Stimulated activated CD4-positive, alpha-beta T cell treated with anti-CD3 and anti-CD28 coated beads, Interleukin-1b, Interleukin-23, amount 100 ng/mL, for 4 hours (primary cell): ENCODE data around the gene RELCH.

Experiments
- DNase-seq, 2 donors: peaks; one replicate each; pipeline ENCODE4 v3.0.0-alpha.2; 2020; ENCODE audit warnings: low read depth in 2 of 2

The RELCH gene

DNA sequence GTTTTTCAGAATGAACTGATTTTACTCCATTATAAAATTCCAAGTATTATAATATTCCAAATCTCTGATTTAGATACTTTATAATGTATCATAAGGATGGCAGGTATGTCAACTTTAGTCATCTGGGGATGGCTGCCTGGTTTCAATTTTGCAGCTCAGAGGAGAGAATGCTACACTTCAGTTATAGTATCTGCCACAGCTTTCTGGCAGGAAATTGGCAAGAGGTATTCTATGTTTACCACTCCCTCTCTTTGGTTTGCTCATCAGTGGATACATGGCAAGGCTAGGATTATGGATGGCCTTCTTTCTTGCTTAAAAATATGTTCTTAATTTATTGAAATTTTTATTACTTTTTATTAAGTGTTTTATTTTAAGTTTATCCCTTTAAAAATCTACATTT is 71.0 kb downstream of the RELCH start:
- no peak for DNase-seq

DNA sequence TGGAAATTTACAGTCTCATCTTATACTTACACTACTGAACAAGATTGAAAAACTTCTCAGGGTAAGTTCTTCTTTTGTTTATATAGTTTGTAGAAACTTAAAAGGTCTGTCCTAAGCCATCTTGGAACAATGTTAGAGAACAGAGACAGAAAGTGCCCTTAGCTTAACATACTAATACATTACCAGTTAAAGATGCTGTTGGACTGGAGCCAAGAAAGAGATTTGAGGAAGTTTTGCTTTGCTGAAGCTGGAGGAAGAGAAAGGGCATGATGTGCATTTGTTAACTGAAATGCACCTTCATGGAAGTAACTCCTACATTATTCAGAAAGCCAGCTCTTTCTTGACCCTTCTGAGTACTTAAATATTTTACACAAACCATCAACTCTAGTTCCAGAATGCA is 71.6 kb downstream of the RELCH start:
- no peak for DNase-seq

DNA sequence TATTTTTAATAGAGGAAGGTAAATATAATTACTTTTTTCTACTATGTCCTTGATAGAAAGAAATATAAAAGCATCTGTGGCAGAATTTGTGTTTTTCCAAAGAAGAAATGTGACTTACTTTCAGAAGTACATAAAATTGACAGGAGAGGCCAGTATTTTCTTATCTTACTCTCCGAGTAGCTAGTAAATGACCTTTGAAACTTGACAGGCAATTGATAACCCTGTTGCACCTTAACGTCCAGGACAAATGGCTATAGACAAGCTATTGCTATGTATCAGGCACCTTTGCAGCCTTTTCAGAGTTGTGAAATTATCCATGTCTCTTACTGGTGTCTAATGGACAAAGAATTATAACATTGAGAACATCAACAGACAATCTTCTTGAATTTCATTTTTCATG is 75.0 kb downstream of the RELCH start:
- no peak for DNase-seq

DNA sequence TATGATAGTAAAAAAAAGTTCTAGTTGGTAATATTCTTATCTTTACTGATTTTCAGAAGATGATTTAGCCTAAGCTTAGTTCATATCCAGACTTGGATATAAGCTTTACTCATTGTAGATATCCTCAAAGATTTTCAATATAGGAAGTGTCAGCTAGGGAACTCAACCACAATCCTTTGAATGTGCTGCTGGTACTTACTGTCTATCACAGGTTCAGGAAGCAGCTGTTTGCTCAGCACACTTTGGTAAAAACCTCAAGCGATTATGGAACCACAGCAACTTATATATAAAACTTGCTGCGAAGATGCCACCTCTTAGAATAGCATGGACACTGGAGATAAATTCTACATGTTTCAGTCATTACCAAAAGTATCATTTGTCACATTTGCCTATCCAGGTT is 77.9 kb downstream of the RELCH start:
- no peak for DNase-seq

DNA sequence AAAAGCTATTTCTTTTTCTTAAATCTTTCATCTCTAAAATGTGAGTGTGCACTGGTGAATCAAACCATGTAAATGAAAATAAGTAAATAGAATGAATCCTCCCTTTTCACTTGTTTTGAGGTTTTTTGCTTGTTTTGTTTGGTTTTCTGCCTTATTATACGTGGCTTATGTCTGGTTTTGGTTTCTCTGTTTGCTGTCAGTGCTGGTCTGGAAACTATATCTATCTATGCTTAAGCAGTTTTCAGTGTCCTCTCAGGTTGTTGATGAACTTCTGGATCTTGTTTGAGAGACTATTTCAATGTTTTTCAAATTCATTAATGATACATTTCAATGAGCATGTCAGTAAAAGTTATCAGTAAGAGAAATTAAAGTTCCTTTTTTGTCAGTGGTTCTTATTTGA is 90.0 kb downstream of the RELCH start:
- DNase-seq = no peak

DNA sequence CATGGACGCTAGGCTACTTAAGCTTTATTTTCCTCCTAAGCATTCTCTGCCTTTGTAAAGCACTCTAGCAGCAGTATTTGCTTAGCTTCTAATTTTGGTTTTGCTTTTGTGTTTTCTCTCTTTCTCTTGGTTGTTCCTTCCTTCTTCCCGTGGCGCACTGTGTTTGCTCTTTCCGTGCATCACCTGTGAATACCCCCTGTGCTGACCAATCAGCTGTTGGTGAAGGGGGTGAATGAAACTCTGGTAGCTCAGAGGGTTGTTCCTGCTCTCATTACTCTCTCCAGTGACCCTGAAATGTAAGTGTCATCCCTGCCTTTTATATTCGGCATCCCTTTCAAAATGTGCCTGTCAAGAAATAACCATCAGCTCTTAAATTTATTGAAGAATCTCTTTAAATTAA is 92.5 kb downstream of the RELCH start:
- no peak for DNase-seq

DNA sequence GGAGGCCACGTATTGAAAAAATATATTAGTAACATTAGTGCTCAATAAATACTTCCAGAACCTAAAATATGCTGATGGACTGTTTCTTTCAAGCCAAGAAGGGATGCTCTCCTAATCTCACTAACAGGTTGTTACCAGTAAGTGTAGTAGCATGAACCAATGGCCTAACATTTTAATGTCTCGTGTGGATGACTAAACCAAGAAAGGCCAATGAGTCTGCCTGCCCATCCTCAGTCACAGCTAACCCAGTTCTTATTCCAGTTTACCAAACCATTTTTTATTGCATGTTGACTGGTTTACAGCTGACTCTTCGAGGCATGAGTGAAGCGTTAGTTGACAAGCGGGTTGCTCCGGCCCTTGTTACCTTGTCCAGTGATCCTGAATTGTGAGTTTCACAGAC is 93.0 kb downstream of the RELCH start:
- DNase-seq = no peak

DNA sequence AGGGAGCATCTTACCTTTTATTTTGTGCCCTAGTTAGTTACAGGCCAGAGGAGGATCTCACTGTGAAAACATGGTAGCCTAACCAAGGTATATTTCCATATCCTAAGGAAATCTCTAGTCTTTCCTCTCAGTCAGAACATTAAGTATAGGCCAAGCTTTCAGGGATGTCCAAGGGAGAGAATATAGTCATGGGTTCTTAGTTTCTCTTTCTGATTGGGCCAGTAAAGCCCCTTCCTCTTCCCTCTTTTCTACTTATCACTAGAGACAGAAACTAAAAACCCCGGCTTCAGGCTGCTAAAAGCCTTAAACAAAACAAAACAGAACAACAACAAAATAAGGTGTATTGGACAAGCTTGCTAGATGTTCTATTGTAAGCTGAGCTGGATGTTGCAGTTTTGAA is 93.7 kb downstream of the RELCH start:
- DNase-seq = no peak

DNA sequence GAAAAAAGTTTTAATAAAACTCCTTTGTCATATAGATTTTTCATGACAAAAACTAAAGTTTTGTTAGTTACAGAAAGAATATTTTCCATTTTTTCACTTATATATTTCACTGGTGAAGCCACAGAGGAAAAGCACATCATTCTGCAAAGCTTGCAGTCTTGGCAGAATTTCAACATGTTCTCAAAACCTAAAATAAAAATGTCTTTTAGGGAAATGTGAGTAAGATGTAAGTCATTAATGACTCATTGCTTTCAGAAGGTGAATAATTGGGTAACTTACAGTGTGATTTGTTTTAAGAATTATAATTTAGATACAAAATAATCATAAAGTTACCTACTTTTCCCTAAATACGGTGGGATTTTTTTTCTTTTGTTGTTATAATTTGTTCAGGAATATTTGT is 94.6 kb downstream of the RELCH start:
- no peak for DNase-seq

DNA sequence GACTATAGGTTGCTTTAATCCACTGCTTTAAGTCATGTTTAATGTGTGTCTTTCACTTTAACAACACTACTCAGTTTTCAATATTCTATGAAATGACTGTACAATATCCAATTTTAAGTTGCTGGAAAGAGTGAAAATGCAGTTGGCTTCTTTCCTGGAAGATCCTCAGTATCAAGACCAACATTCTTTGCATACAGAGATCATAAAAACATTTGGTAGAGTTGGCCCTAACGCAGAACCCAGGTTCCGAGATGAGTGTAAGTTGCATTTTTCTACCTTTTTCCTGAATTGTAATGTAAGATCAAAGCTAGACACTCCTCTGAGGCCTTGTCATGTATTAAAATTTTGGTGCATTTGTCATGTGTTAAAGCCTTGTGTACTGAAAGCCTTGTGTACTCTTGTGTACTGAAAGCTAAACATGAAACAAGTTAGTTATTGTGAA is 95.2 kb downstream of the RELCH start:
- DNase-seq = no peak

DNA sequence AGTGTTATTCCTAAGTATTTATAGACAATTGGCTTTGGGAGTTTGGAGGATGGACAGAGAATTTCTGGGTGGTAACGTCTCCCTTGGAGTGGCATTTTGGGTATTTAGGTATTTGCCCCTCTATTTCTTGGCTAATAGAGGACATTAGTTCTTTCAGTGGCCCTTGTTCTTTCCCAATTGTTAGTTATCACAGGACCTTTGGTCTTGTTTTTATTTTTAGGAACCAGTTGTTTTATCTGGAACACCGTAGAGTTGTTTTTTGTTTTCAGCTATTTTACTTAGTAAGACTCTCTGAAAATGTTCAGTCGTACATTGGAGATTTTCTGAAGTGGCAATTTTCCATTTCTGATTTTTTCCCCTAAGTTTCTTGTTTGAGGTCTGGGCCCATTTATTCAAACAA is 97.6 kb downstream of the RELCH start:
- no peak for DNase-seq

DNA sequence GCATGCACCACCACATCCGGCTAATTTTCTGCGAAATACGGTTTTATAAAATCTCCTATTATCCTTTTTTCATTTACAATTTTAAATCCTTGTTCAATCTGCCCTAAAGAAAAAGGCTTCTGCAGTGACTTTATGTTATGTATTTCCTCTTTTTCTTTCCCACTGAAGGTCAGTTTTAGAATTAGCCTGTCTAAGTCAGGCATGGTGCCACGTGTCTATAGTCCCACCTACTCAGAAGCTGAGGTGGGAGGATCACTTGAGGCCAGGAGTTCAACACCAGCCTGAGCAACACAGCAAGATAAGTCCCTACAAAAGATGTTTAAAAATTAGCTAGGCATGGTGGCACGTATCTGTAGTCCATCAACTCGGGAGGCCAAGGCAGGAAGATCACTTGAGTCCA is 98.2 kb downstream of the RELCH start:
- no peak for DNase-seq

DNA sequence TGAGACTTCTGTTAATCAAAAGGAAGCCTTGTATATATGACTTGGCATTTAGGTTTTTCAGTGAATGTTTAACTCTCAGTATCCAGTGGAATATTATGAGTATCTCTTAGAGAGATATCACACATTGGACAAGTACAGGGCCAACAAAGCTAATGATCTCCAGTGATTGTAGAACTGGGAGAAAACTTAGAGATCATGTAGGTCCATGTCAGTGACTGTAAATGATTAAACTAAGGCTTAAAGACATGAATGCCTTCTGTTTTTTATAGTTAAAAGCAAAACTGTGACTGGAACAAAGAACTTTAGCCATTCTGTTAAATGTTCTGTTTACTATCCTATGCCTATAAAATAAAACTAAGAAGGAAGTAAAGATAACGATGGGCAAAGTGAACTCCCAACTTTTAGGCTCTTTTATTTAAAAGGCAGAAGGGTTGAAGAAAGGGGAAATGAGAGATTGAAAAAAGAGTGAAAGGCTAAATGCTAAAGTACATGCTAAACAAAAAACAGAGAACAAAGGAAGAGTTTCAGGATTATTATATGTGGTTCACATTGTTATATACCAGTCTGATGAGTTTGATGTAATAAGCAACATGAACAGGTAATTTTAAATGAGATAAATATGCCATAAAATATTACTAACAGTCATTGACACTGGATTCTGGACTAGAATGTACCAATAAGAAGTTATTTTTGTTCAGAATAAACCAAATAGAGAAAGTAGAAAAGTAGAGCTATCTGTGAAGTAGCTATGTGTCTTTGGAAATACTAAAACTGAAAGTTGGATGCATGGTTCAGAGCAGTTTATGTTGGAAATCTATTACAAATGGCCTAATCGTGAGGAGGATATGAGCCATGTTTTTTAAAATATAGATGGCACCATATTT is 101.0 kb downstream of the RELCH start:
- DNase-seq = no peak

DNA sequence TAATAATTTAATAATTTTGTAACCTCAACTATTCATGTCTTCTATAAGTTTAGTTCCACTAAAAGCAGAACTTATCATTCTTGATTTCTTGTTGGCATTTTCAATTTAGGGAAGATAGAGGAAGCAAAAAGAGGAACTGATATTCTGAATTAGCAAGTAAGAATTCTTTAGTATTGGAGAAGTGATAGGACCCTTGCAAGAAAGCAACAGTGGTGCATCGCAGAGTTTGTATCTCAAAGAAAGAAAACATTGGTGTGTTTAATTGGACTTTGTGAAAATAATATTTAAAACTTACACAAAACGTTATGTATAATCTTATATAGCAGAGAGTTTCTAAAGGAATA is 101.6 kb downstream of the RELCH start:
- no peak for DNase-seq

DNA sequence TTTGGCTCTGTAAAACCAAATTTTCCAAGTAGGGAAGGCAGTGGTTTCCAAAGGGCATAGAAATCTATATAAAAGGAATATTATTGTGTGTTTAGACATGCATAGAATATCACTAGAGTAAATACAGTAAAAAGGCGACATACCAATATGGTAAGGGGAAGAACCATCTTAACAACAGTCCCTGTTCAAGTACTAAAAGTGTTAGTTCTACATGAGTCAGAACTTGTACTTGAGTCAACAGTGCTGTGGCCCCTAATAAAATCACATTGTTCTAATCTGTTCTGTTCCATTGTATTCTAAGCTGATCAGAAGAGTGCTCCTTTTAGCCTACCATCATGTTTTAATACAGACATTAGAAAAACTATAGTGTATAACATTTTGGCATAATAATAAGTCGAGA is 102.0 kb downstream of the RELCH start:
- DNase-seq = no peak

DNA sequence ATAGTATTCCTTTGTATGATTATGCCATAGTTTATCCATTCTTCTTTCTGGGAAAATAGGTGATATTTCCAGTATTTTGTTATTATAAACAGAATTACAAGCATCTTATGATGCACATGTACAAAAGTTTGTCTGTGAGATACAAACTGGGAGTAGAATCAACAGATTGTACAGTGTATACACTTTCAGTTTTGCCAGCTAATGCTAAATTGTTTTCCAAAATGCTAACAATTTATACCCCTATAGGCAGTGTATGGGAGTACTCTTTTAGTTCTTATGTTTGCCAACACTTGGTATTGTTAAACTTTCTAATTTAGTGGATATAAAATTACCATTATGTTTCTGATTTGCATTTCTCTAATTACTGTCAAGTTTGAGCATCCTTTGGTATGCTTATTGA is 107.0 kb downstream of the RELCH start:
- DNase-seq = no peak

DNA sequence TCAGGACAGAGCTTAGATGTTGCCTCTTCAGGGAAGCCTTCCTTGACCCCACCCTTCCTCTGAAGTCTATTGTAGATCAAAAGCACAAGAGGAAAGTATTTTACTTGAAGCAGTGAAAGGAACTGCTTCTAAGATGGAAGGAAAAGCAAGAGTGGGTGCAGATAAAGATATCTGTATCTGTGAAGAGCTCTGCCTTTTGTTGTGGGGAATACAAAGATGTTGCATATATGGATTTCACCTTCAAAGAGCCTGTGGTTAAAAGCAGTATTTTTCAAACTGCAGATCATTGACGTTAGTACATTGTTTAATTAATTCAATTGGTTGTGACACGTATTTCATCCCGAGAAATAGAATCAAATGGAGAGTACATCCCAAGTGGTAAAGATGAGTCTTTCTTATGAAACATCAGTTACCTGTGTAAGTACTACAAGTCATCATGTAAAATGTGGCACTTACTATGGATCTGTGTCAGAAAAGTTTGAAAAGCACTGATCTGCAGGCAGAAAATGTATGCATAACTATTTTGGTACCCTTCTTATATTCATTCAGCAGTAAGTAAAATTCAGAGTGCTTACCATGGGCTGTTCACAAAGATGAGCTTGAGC is 113.4 kb downstream of the RELCH start:
- DNase-seq = no peak

DNA sequence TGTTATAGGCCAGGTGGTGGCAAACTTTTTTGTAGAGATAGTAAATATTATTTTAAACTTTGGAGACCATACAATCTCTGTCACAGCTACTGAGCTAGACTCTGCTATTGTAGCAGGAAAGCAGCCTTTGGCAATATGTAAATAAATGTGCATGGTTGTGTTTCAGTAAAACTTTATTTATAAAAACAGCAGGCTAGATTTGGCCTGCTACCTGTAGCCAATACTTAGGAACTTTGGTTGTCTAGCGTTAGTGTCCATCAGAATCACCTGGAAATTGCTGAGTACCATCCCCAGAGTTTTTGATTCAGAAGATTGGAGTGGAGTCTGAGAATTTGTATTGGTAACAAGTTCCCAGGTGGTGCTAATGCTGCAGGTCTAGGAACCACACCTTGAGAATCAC is 114.3 kb downstream of the RELCH start:
- DNase-seq = no peak

DNA sequence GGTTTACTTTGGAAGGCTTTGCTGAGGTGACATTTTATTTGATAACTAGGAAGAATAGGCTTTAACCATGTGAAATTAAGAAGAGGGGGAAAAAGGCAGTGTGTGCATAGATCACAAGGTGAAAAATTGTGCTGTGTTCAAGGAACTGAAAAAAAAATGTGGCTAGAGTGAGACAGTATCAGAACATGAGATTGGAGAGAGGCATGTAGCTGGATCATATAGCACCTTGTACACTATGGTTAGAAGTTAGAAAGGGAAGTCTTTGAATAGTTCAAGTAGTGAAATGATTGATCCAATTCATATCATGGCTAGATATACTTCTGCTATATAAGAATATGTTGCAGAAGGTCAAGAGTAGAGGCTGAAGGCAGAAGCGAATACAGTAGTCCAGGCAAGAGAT is 125.8 kb downstream of the RELCH start:
- DNase-seq = no peak

DNA sequence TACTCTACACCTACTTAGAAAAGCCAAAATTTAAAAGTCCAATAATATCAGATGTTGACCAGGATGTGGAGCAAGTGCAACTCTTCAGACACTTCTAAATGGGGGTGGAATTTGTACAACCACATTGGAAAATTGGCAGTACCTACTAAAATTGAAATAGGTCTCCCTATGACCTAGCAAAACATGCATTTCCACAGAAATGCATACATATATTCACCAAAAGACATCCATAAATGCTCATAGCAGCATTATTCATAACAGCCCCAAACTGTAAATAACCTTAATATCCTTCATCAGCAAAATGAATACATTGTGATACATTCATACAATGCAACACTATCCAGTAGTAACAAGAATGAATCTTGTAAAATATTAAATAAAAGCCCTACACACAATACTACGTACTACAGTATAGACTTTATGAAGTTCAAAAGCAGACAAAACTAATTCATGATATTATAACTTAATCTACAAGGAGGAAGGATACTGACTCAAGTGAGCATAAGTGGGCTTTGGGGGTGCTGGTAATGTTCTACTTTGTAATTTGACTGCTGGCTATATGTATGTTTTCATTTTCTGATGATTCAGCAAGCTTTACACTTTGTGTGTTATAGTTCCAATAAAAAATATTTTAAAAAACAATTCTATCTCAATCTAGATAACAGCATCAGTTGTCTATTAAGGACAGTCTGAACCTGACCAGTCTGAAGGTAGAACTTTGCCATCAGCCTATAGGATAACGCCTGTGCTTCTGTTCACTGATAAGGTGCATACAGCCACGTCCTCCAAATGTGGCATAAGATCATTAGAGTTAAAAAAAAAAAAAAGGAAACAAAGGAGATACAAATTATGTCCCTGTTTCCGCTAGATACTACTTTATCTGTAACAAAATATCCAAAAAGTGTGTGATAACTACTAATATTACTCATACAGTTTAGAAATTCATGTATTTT is 131.4 kb downstream of the RELCH start:
- no peak for DNase-seq

DNA sequence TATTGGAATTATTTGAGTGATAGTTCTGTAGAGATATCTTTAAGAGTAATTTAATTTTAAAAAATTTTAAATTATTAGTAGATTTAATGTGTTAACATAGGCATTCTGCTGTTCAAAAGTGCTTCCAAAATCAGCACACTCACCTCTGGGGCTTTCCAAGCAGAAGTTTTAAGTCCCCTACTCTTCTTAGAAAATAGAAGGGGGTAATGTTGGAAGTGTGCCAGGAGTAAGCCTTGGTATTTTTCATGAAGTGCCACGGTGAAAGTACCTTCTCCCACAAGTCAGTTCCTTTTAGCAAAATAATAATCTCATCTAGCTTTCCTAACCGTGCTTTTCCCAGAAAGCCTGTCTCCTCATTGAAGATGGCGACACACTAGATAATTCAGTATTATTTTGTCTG is 134.1 kb downstream of the RELCH start:
- no peak for DNase-seq

DNA sequence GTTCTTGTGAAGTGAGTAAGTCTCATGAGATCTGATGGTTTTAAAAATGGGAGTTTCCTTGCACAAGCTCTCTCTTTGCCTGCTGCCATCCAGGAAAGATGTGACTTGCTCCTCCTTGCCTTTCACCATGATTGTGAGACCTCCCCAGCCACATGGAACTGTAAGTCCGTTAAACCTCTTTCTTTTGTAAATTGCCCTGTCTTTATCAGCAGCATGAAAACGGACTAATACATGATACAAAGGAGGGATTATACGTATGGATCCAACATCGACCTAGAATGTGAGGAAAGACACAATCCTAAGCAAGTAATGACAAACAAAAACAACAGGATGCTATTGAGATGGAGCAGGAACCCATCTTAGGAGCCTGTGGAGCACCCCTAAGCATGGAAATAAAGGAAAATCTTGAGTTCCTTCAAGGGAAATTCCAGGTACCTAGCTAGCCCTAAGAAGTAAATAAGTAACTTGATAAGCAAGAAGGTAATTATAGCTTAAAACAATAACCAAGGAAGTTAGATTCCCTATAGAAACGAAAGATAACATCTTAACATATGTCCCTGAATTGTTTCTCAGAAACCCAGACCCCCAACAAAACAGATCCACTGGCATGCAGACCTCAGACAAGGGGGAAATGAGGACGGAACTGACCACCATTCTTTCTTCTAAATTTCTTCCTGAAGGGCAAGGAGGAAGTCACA is 136.6 kb downstream of the RELCH start:
- no peak for DNase-seq
